Natural killer cell (primary cell): Measurements from ENCODE around the gene SPA17. TPM values are rescaled to one million over a fixed set of nuclear protein-coding genes. Genes with fewer than 3 reads are reported as not detected.

ENCODE experiments used
- ATAC-seq, 3 donors: fragments of 150-1000 bp in 2 of 3; fragments of 200-7000 bp in 1 of 3; cut with Tn5 transposase; 1 replicate in 1 of 3; 2 replicates in 2 of 3; pipeline ENCODE4 v1.10.0; 2021; ENCODE audit warnings: mild to moderate bottlenecking in 2 of 3, moderate library complexity in 2 of 3
- DNase-seq, 2 donors: peaks; one replicate each; pipeline versions ENCODE4 v3.0.0 to v3.0.0-alpha.2; 2013 to 2021; ENCODE audit warnings: mixed read lengths in 1 of 2
- H3K27ac ChIP-seq: one replicate; pipeline ENCODE4 v1.5.1; 2013; ENCODE audit warnings: mild to moderate bottlenecking, low read length
- H3K27me3 ChIP-seq: one replicate; pipeline ENCODE4 v1.6.1; 2013; ENCODE audit warnings: low read length; ENCODE audit not compliant: control insufficient read depth, insufficient read depth
- H3K36me3 ChIP-seq: one replicate; pipeline ENCODE4 v1.6.1; 2013; ENCODE audit warnings: low read length; ENCODE audit not compliant: control insufficient read depth, insufficient read depth
- H3K4me1 ChIP-seq: one replicate; pipeline ENCODE4 v1.6.1; 2013; ENCODE audit warnings: low read length; ENCODE audit not compliant: control insufficient read depth, insufficient read depth
- H3K4me3 ChIP-seq: one replicate; pipeline ENCODE4 v1.5.1; 2013; ENCODE audit warnings: low read length
- H3K9me3 ChIP-seq: one replicate; pipeline ENCODE4 v1.6.1; 2013; ENCODE audit warnings: low read length; ENCODE audit not compliant: control insufficient read depth, insufficient read depth
- H3K27ac Mint-ChIP-seq, 2 donors: one replicate each; pipeline ENCODE4 v1.8.0; 2022; ENCODE audit warnings: mild to moderate bottlenecking in 2 of 2, mixed read lengths in 2 of 2, moderate library complexity in 1 of 2
- H3K27me3 Mint-ChIP-seq, 2 donors: one replicate each; pipeline ENCODE4 v1.8.0; 2022; ENCODE audit warnings: low read depth in 2 of 2, mixed read lengths in 2 of 2
- H3K36me3 Mint-ChIP-seq: one replicate; pipeline ENCODE4 v1.8.0; 2022; ENCODE audit warnings: mixed read lengths
- H3K4me1 Mint-ChIP-seq, 2 donors: one replicate each; pipeline ENCODE4 v1.8.0; 2022; ENCODE audit warnings: mixed read lengths in 2 of 2
- H3K4me3 Mint-ChIP-seq: one replicate; pipeline ENCODE4 v1.8.0; 2022; ENCODE audit warnings: mild to moderate bottlenecking, moderate library complexity, mixed read lengths
- H3K9me3 Mint-ChIP-seq, 2 donors: one replicate each; pipeline ENCODE4 v1.8.0; 2022; ENCODE audit warnings: mixed read lengths in 2 of 2
- WGBS: methylation state at CpG from one replicate; pipeline ENCODE4 v1.1.7; 2013; ENCODE audit warnings: missing lambda C conversion rate; ENCODE audit not compliant: insufficient coverage; 5-methylcytosine and 5-hydroxymethylcytosine counted together
- intact Hi-C: fragments of 100-400 bp; cut with micrococcal nuclease; formaldehyde crosslinking; loops from one replicate; pipeline ENCODE4 v1.14.2; 2022
- total RNA-seq, 4 donors: library from RNA; stranded (reverse); fragments of 120-200 nt in 1 of 4; gene quantifications; one replicate each; pipeline versions ENCODE4 v1.2.3 to v1.2.4, GENCODE V29; 2013 to 2022
- TF ChIP-seq, protein P1 (sequence below): fragments of 200-600 bp; IDR thresholded peaks from one replicate; pipeline ENCODE4 v1.8.0; 2022; ENCODE audit warnings: antibody characterized with exemption

The SPA17 gene
- total RNA-seq, 3 donors from 2014 or later (not counting 1 experiment from before 2014, with no cell fraction given), result 0.35 to 0.45 (median 0.35) TPM

DNA sequence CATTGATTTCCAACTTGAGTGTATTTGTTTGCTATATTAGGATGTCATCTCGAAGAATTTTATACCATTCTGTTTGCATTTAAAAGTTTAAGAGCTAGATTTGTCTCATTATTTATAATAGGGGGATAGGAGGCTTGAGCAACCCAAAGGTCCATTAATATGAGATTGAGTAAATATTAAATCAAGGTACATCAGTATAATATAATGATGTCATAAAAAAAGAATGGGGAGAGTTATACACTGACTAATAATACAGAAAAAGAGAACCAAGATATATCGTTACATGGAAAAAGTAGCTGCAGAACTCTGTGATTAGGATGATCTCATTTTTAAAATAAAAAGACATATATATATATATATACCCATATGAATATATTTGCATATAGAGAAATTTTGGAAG, 19.4 kb downstream of the SPA17 start:
- H3K36me3 ChIP-seq, result no peaks in the 10 kb centered on the region
- H3K9me3 ChIP-seq, result no peaks in the 10 kb centered on the region
- no peak overlapping the region for H3K4me3 ChIP-seq
- no peak overlapping the region for H3K4me3 Mint-ChIP-seq
- no CpG with 5 or more reads among the region's 2 CpGs for WGBS
- no peaks in the 10 kb centered on the region for H3K4me1 ChIP-seq
- intact Hi-C loops, result no loop called here
- H3K27ac Mint-ChIP-seq, result no peak overlapping the region
- DNase-seq (no peak), ATAC-seq (no peak)
- H3K27me3 ChIP-seq, result no peaks in the 10 kb centered on the region
- TF ChIP-seq, protein P1, sequence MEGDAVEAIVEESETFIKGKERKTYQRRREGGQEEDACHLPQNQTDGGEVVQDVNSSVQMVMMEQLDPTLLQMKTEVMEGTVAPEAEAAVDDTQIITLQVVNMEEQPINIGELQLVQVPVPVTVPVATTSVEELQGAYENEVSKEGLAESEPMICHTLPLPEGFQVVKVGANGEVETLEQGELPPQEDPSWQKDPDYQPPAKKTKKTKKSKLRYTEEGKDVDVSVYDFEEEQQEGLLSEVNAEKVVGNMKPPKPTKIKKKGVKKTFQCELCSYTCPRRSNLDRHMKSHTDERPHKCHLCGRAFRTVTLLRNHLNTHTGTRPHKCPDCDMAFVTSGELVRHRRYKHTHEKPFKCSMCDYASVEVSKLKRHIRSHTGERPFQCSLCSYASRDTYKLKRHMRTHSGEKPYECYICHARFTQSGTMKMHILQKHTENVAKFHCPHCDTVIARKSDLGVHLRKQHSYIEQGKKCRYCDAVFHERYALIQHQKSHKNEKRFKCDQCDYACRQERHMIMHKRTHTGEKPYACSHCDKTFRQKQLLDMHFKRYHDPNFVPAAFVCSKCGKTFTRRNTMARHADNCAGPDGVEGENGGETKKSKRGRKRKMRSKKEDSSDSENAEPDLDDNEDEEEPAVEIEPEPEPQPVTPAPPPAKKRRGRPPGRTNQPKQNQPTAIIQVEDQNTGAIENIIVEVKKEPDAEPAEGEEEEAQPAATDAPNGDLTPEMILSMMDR, result no peak
- H3K27ac ChIP-seq, result no peak overlapping the region
- H3K36me3 Mint-ChIP-seq, result no peaks in the 10 kb centered on the region
- no peaks in the 10 kb centered on the region for H3K9me3 Mint-ChIP-seq
- no peaks in the 10 kb centered on the region for H3K4me1 Mint-ChIP-seq
- peaks cover 7 to 24% of the 10 kb centered on the region in 2 donors for H3K27me3 Mint-ChIP-seq

- Histone ChIP-seq H3K27ac (no peak overlapping the region), H3K36me3 (no peaks in the 10 kb centered on the region), H3K4me1 (no peaks in the 10 kb centered on the region), H3K4me3 (no peak overlapping the region), H3K27me3 (peaks cover 3% of the 10 kb centered on the region), H3K9me3 (no peaks in the 10 kb centered on the region)
- no peaks in the 10 kb centered on the region for H3K36me3 Mint-ChIP-seq
- H3K27me3 Mint-ChIP-seq, result peaks cover 26 to 31% of the 10 kb centered on the region in 2 donors
- H3K9me3 Mint-ChIP-seq, result no peaks in the 10 kb centered on the region
- H3K27ac Mint-ChIP-seq, result no peak overlapping the region
- TF ChIP-seq, protein P1, result no peak
- ATAC-seq, result no peak
- WGBS, result 71% methylated on average over 1 of the region's 1 CpG
- DNase-seq, result no peak
- no peaks in the 10 kb centered on the region for H3K4me1 Mint-ChIP-seq
- intact Hi-C loops, result no loop called here
- no peak overlapping the region for H3K4me3 Mint-ChIP-seq
Observed at GRCh38 chr11:124699547-124699946, 25.8 kb downstream of the SPA17 start.

- Mint-ChIP-seq H3K9me3 (no peaks in the 10 kb centered on the region), H3K36me3 (no peaks in the 10 kb centered on the region), H3K4me1 (no peaks in the 10 kb centered on the region), H3K4me3 (no peak overlapping the region), H3K27me3 (peaks cover 26 to 31% of the 10 kb centered on the region in 2 donors), H3K27ac (no peak overlapping the region)
- Histone ChIP-seq H3K4me1 (no peaks in the 10 kb centered on the region), H3K27ac (no peak overlapping the region), H3K36me3 (no peaks in the 10 kb centered on the region), H3K9me3 (no peaks in the 10 kb centered on the region), H3K27me3 (peaks cover 3% of the 10 kb centered on the region), H3K4me3 (no peak overlapping the region)
- intact Hi-C loops, result no loop called here
- no peak for ATAC-seq
- DNase-seq, result no peak
- TF ChIP-seq, protein P1, result no peak
Observed at GRCh38 chr11:124700028-124700427, 26.3 kb downstream of the SPA17 start.

DNA sequence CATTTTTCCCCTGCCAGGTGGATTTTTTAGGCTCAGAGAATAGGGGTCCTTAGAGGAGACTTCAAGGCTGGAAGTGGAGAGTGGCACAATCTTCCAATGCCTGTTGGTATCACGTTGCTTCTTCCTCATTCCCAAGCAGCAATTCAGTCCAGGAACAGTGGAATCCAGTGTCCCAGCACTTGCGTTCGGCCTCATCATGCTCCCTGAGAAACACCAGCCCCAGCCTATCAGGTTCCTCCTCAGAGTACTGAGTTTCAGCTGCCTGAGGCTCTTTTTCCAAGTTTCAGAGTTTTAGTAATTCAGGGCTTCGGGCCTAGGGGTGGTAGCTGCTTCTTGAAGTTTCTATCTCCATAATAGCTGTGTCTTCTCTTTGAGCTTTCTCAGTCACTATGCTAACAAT, 34.1 kb downstream of the SPA17 start:
- Histone ChIP-seq H3K36me3 (no peaks in the 10 kb centered on the region), H3K9me3 (no peaks in the 10 kb centered on the region), H3K27me3 (no peaks in the 10 kb centered on the region), H3K27ac (no peak overlapping the region), H3K4me1 (no peaks in the 10 kb centered on the region), H3K4me3 (no peak overlapping the region)
- 94% methylated on average over 3 of the region's 4 CpGs for WGBS
- no peak for ATAC-seq
- H3K4me3 Mint-ChIP-seq, result no peak overlapping the region
- no peak overlapping the region for H3K27ac Mint-ChIP-seq
- H3K27me3 Mint-ChIP-seq, result peaks cover 9 to 38% of the 10 kb centered on the region in 2 donors
- H3K36me3 Mint-ChIP-seq, result no peaks in the 10 kb centered on the region
- DNase-seq, result no peak
- H3K9me3 Mint-ChIP-seq, result no peaks in the 10 kb centered on the region
- TF ChIP-seq, protein P1, result no peak
- H3K4me1 Mint-ChIP-seq, result no peaks in the 10 kb centered on the region
- intact Hi-C loops, result no loop called here
